SK-N-SH (cell line): ENCODE measurements around the gene TACC2.

Experiments used
- CTCF ChIP-seq: fragments of 200-600 bp; sonication (generic); IDR thresholded peaks from 2 replicates; pipeline ENCODE4 v1.6.1; 2017; ENCODE audit warnings: antibody characterized with exemption, mild to moderate bottlenecking, moderate library complexity
- GABPA ChIP-seq: IDR thresholded peaks from 2 replicates; pipeline ENCODE4 v1.4.0; 2012; ENCODE audit warnings: low read depth, mild to moderate bottlenecking
- JUND ChIP-seq: IDR thresholded peaks from 2 replicates; pipeline ENCODE4 v1.4.0; 2012
- MAX ChIP-seq: IDR thresholded peaks from 2 replicates; pipeline ENCODE4 v1.4.0; 2012; ENCODE audit warnings: low read depth
- MXI1 ChIP-seq: IDR thresholded peaks from 2 replicates; pipeline ENCODE4 v1.6.1; 2012; ENCODE audit warnings: mild to moderate bottlenecking, low read depth, low read length, improper control_type of control experiment
- NRF1 ChIP-seq: IDR thresholded peaks from 2 replicates; pipeline ENCODE4 v1.6.1; 2012; ENCODE audit warnings: low read depth, mild to moderate bottlenecking, low read length
- POLR2AphosphoS5 ChIP-seq: IDR thresholded peaks from 2 replicates; pipeline ENCODE4 v1.6.1; 2012; ENCODE audit warnings: low read depth, low read length
- YY1 ChIP-seq: IDR thresholded peaks from 2 replicates; pipeline ENCODE4 v1.4.0; 2012; ENCODE audit warnings: low read depth, mild to moderate bottlenecking

GRCh38 chr10:122232769-122233168 lies 243.8 kb downstream of the TACC2 start:
- TF ChIP-seq NRF1 (no peak), JUND (no peak), CTCF (no peak), MAX (no peak), YY1 (no peak), POLR2AphosphoS5 (no peak), GABPA (no peak), MXI1 (no peak)
